Measurements from ENCODE around the gene IGSF21. TPM values are rescaled to one million over a fixed set of nuclear protein-coding genes. Genes with fewer than 3 reads are reported as not detected.

The IGSF21 gene
- total and polyA plus RNA-seq, 2 of the 8 experiments (the other 6 are each of a cell fraction or from before 2014, with no cell fraction given): 22.5 to 28.5 TPM

GRCh38 chr1:18217398-18218043 is 109.9 kb downstream of the IGSF21 start:
- H2BK5ac ChIP-seq (ENCODE audit: low read depth, low read length): peak overlapping the region; percentile 4; the same call in 1 of the 2 replicates
- H4K91ac ChIP-seq (replicated peaks; ENCODE audit: insufficient read length, low read length): no peak overlapping the region
- H3K27me3 ChIP-seq (replicated peaks in 1 of 4; ENCODE audit: control insufficient read depth in 3 of 4, extremely low read depth in 1 of 4, insufficient read depth in 3 of 4, low read length in 3 of 4): no peaks in the 10 kb centered on the region; a peak in 1 of 7 replicates
- FAIRE-seq (peak; percentile 85), DNase-seq (ENCODE audit: low read depth in 1 of 2, low spot score in 2 of 2) (peak; percentile 27 to 68)
- H2AFZ ChIP-seq (ENCODE audit: low read length): no peak overlapping the region
- H3K4me1 ChIP-seq (replicated peaks in 1 of 4; ENCODE audit: control insufficient read depth in 3 of 4, insufficient read depth in 4 of 4, low read length in 3 of 4): no peaks in the 10 kb centered on the region
- no peak overlapping the region for H4K5ac ChIP-seq (ENCODE audit: insufficient read length, low read depth, low read length)
- H4K20me1 ChIP-seq (replicated peaks in 1 of 2; ENCODE audit: control insufficient read depth in 1 of 2, insufficient read depth in 2 of 2, low read length in 2 of 2): no peaks in the 10 kb centered on the region
- H3K9ac ChIP-seq (replicated peaks in 1 of 4; ENCODE audit: extremely low read depth in 1 of 4, low read depth in 3 of 4, low read length in 3 of 4): no peak overlapping the region
- H3K23me2 ChIP-seq (ENCODE audit: low read depth, low read length): no peaks in the 10 kb centered on the region
- H3K18ac ChIP-seq (ENCODE audit: extremely low read depth, low read length): no peak overlapping the region
- H3K27ac ChIP-seq (ENCODE audit: low read depth, low read length): no peak overlapping the region
- no peaks in the 10 kb centered on the region for H3K79me1 ChIP-seq (ENCODE audit: low read depth, low read length)
- H3K4me3 ChIP-seq (ENCODE audit: extremely low read depth in 1 of 4, insufficient read depth in 2 of 4, low read depth in 3 of 4, low read length in 4 of 4): no peak overlapping the region
- no peak overlapping the region for H3K4me2 ChIP-seq (ENCODE audit: insufficient read depth in 1 of 2, low read depth in 2 of 2, low read length in 2 of 2)
- no peak overlapping the region for H2BK120ac ChIP-seq (replicated peaks; ENCODE audit: low read depth, low read length)
- peak overlapping the region; percentile 82; the same call in 1 of the 2 replicates for H2BK12ac ChIP-seq (ENCODE audit: low read depth, low read length)
- peak overlapping the region; percentile 73; the same call in 1 of the 2 replicates for H2BK15ac ChIP-seq (ENCODE audit: low read length)
- no peak overlapping the region for H3K23ac ChIP-seq (ENCODE audit: insufficient read length)
- H2BK20ac ChIP-seq (ENCODE audit: low read length): 0 out of 2 replicates have a peak overlapping the region, but pooled peaks have one; percentile 49
- H3K14ac ChIP-seq (ENCODE audit: insufficient read length): no peak overlapping the region
- 75% methylated on average over 4 of the region's 4 CpGs; no CpG with 5 or more reads in 1 of the 2 experiments for WGBS, 2 experiments (ENCODE audit: extremely low coverage in 1 of 2, insufficient coverage in 1 of 2, insufficient read length in 1 of 2, insufficient replicate concordance in 2 of 2, low coverage in 1 of 2, low lambda C conversion rate in 2 of 2, missing lambda C conversion rate in 1 of 2)
- H4K8ac ChIP-seq (ENCODE audit: extremely low read depth, insufficient read depth, low read length): no peak overlapping the region; the same call in 1 of the 2 replicates
- no peaks in the 10 kb centered on the region for H3K9me3 ChIP-seq (ENCODE audit: insufficient read depth in 2 of 2, low read depth in 1 of 2, low read length in 1 of 2)
- H2AK5ac ChIP-seq (ENCODE audit: low read depth, low read length): no peak overlapping the region
- H3K56ac ChIP-seq (replicated peaks; ENCODE audit: insufficient read length, low read depth, low read length): no peak overlapping the region
- H3K36me3 ChIP-seq (ENCODE audit: control insufficient read depth in 2 of 4, insufficient read depth in 4 of 4, low read length in 3 of 4): no peaks in the 10 kb centered on the region
- POLR2A ChIA-PET (ENCODE audit: partially characterized antibody): interaction anchor here (1.6 kb wide), 1 partner anchor 16 kb away, joined by 4 read pairs; no protein-coding TSS in a partner anchor
- peak overlapping the region; percentile 71 for H3K4ac ChIP-seq (replicated peaks; ENCODE audit: insufficient read length, low read depth, low read length)
- H3K79me2 ChIP-seq (ENCODE audit: control insufficient read depth in 1 of 2, insufficient read depth in 2 of 2, low read length in 2 of 2): no peaks in the 10 kb centered on the region
- CTCF ChIA-PET (ENCODE audit: partially characterized antibody): interaction anchor here (0.7 to 11.5 kb wide), 28 partner anchors 9 to 364 kb away, joined by 3 to 67 read pairs (median 3); no protein-coding TSS in a partner anchor
- TF ChIP-seq YY1 (IDR thresholded peaks at IDR 0.05; ENCODE audit: low read depth, low read length) (peak; percentile 88), BCL11A (IDR thresholded peaks at IDR 0.05; ENCODE audit: low read depth in 2 of 2, low read length in 2 of 2) (no peak), CEBPB (IDR thresholded peaks at IDR 0.05; ENCODE audit: low read depth, low read length) (no peak), POU5F1 (IDR thresholded peaks at IDR 0.05; ENCODE audit: low read depth, low read length) (no peak), SIX5 (IDR thresholded peaks at IDR 0.05; ENCODE audit: low read depth, low read length) (no peak), HDAC2 (IDR thresholded peaks at IDR 0.05; ENCODE audit: borderline replicate concordance in 1 of 2, low read depth in 2 of 2, low read length in 2 of 2) (peak in 1 of 2 experiments; percentile 56; a peak in 1 of 4 replicates), CBX8 (IDR thresholded peaks at IDR 0.05; ENCODE audit: borderline replicate concordance, low read depth, low read length) (no peak), SIN3A (conservative IDR thresholded peaks at IDR 0.05 in 1 of 2, IDR thresholded peaks at IDR 0.05 in 1 of 2; ENCODE audit: low read depth in 1 of 2, low read length in 2 of 2) (no peak), E2F6 (IDR thresholded peaks at IDR 0.05) (no peak), KDM4A (IDR thresholded peaks at IDR 0.05; ENCODE audit: low read depth, low read length, severe bottlenecking) (no peak), CREB1 (IDR thresholded peaks at IDR 0.05) (no peak), NRF1 (IDR thresholded peaks at IDR 0.05; ENCODE audit: low read depth, low read length) (no peak)
